ENCODE results near the gene RPGRIP1L. TPM values are rescaled to one million over a fixed set of nuclear protein-coding genes. Genes with fewer than 3 reads are reported as not detected.
A peak's percentile ranks its signal among the peaks of the same experiment; 100 is the strongest.

Gene RPGRIP1L
- polyA plus RNA-seq, 2 of the 4 experiments (the other 2 are of a cell fraction) = 13.0 to 19.6 TPM

DNA sequence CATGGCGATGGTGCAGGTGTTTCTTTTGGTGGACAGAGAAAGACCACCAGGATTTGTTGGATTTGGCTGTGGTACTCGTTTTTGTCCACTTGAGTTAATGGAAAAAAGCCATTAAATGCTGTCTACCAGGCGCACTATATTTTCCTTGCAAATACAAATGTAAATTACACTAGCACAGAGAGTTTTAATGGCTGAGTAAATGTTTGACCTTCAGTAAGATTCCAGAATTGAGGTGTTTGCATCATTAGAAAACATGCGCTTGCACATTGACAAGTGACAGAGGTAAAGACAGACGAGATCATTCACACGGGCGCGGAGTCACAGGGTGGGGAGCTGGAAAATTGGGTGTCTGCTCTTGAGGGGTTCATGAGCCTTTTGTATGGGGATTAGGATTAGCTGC lies 147.1 kb downstream of the RPGRIP1L start:
- ChIA-PET POLR2A (interaction anchor here (0.7 kb wide), 1 partner anchor 918 kb away, joined by 3 read pairs; no protein-coding TSS in a partner anchor), CTCF (interaction anchor here (0.7 to 0.9 kb wide), 2 partner anchors 9 to 147 kb away, joined by 3 read pairs; partner anchors contain the start of gene FTO)
- Histone ChIP-seq H3K27ac (no peak overlapping the region), H3K4me1 (no peaks in the 10 kb centered on the region), H3K4me3 (no peak overlapping the region), H3K9me3 (no peaks in the 10 kb centered on the region), H3K4me2 (no peak overlapping the region)
- TF ChIP-seq E2F6 (IDR thresholded peaks at IDR 0.05; ENCODE audit: borderline replicate concordance, low read depth) = no peak
- ATAC-seq (no peak), FAIRE-seq (no peak), DNase-seq (ENCODE audit: low read depth in 1 of 2, low spot score in 1 of 2) (no peak)
- 77% methylated on average over 8 of the region's 8 CpGs for WGBS (ENCODE audit: missing lambda C conversion rate)

- H3K4me1 ChIP-seq = peaks cover 5% of the 10 kb centered on the region; the same call in 1 of the 3 replicates
- DNase-seq (ENCODE audit: low read depth in 1 of 2, low spot score in 1 of 2) (peak; percentile 61 to 71), FAIRE-seq (peak; percentile 83), ATAC-seq (peak; percentile 62 to 90; a peak in 5 of 6 replicates)
- WGBS (ENCODE audit: missing lambda C conversion rate) = 26% methylated on average over 18 of the region's 18 CpGs
- peak overlapping the region; percentile 2 to 28; a peak in 2 of 6 replicates for H3K27ac ChIP-seq
- ChIA-PET CTCF (interaction anchor here (0.5 to 3.4 kb wide), 24 partner anchors 10 to 1909 kb away, joined by 3 to 23 read pairs (median 4); no protein-coding TSS in a partner anchor), POLR2A (interaction anchor here (1.0 kb wide), 1 partner anchor 1380 kb away, joined by 3 read pairs; the partner anchor contains the start of gene IRX5)
- no peak overlapping the region for H3K4me3 ChIP-seq
- peak overlapping the region; percentile 65 for H3K4me2 ChIP-seq
- no peaks in the 10 kb centered on the region for H3K9me3 ChIP-seq
- TF ChIP-seq, protein P1, sequence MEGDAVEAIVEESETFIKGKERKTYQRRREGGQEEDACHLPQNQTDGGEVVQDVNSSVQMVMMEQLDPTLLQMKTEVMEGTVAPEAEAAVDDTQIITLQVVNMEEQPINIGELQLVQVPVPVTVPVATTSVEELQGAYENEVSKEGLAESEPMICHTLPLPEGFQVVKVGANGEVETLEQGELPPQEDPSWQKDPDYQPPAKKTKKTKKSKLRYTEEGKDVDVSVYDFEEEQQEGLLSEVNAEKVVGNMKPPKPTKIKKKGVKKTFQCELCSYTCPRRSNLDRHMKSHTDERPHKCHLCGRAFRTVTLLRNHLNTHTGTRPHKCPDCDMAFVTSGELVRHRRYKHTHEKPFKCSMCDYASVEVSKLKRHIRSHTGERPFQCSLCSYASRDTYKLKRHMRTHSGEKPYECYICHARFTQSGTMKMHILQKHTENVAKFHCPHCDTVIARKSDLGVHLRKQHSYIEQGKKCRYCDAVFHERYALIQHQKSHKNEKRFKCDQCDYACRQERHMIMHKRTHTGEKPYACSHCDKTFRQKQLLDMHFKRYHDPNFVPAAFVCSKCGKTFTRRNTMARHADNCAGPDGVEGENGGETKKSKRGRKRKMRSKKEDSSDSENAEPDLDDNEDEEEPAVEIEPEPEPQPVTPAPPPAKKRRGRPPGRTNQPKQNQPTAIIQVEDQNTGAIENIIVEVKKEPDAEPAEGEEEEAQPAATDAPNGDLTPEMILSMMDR (IDR thresholded peaks at IDR 0.05) = peak; percentile 79
- TF ChIP-seq RFX5 (IDR thresholded peaks at IDR 0.05) (no peak), SMC3 (IDR thresholded peaks at IDR 0.05) (peak; percentile 61), HES2 (IDR thresholded peaks at IDR 0.05) (no peak), PBX3 (IDR thresholded peaks at IDR 0.05) (no peak), JUNB (IDR thresholded peaks at IDR 0.05) (no peak), ATOH8 (CRISPR knock-in tag; IDR thresholded peaks at IDR 0.05; ENCODE audit: low read depth) (no peak), KDM1A (IDR thresholded peaks at IDR 0.05; ENCODE audit: low read depth) (no peak), ZC3H11A (IDR thresholded peaks at IDR 0.05) (no peak), CHD2 (IDR thresholded peaks at IDR 0.05; ENCODE audit: low read length, partially characterized antibody) (no peak), RAD21 (conservative IDR thresholded peaks at IDR 0.05 in 1 of 2, IDR thresholded peaks at IDR 0.05 in 1 of 2) (peak; percentile 85 to 90), MYC (IDR thresholded peaks at IDR 0.05; ENCODE audit: borderline replicate concordance, low read length) (peak; percentile 89), POLR2A (IDR thresholded peaks at IDR 0.05; ENCODE audit: low read length) (no peak), ELK1 (IDR thresholded peaks at IDR 0.05; ENCODE audit: low read depth, low read length) (no peak), HOXA7 (CRISPR knock-in tag; IDR thresholded peaks at IDR 0.05) (no peak), HEYL (CRISPR knock-in tag; IDR thresholded peaks at IDR 0.05) (no peak), FOSL2 (IDR thresholded peaks at IDR 0.05) (no peak), FOSL2 (CRISPR knock-in tag; IDR thresholded peaks at IDR 0.05) (no peak), MAX (IDR thresholded peaks at IDR 0.05) (peak; percentile 98), CBX2 (IDR thresholded peaks at IDR 0.05; ENCODE audit: borderline replicate concordance, low read depth) (no peak), HDAC2 (IDR thresholded peaks at IDR 0.05) (no peak), CBX8 (IDR thresholded peaks at IDR 0.05) (no peak), E2F6 (IDR thresholded peaks at IDR 0.05; ENCODE audit: borderline replicate concordance, low read depth) (peak; percentile 58; the same call in 1 of the 2 replicates), JUN (IDR thresholded peaks at IDR 0.05) (no peak), SREBF2 (IDR thresholded peaks at IDR 0.05) (no peak), PHF8 (IDR thresholded peaks at IDR 0.05; ENCODE audit: borderline replicate concordance, low read depth) (no peak), RNF2 (IDR thresholded peaks at IDR 0.05; ENCODE audit: borderline replicate concordance, low read depth) (no peak), BHLHE40 (IDR thresholded peaks at IDR 0.05; ENCODE audit: low read depth, low read length) (peak; percentile 89)
- TF ChIP-seq, protein P2, sequence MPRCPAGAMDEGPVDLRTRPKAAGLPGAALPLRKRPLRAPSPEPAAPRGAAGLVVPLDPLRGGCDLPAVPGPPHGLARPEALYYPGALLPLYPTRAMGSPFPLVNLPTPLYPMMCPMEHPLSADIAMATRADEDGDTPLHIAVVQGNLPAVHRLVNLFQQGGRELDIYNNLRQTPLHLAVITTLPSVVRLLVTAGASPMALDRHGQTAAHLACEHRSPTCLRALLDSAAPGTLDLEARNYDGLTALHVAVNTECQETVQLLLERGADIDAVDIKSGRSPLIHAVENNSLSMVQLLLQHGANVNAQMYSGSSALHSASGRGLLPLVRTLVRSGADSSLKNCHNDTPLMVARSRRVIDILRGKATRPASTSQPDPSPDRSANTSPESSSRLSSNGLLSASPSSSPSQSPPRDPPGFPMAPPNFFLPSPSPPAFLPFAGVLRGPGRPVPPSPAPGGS (IDR thresholded peaks at IDR 0.05) = no peak
Observed at GRCh38 chr16:53549970-53550690, 153.5 kb downstream of the RPGRIP1L start.
